Psoas muscle (tissue), 8 donors: ENCODE measurements around the gene ERC2. TPM values are rescaled to one million over a fixed set of nuclear protein-coding genes. Genes with fewer than 3 reads are reported as not detected.
A peak's percentile ranks its signal among the peaks of the same experiment; 100 is the strongest.

Experiments used
- ATAC-seq, 4 donors: fragments of 200-7000 bp; cut with Tn5 transposase; one replicate each; pipeline ENCODE4 v1.9.1; 2020; ENCODE audit warnings: moderate library complexity in 3 of 4, mild to moderate bottlenecking in 2 of 4
- DNase-seq, 2 donors: peaks; one replicate each; pipeline ENCODE4 v3.0.0-alpha.2; 2020
- H3K27ac ChIP-seq: fragments of 200-600 bp; one replicate; pipeline ENCODE4 v1.8.0; 2022
- H3K27me3 ChIP-seq, 3 donors: fragments of 200-600 bp in 1 of 3; one replicate each; pipeline versions ENCODE4 v1.6.1 to v1.8.0; 2013 to 2022; ENCODE audit warnings: low read length in 2 of 3, mild to moderate bottlenecking in 2 of 3, moderate library complexity in 1 of 3; ENCODE audit not compliant: insufficient read depth in 3 of 3
- H3K36me3 ChIP-seq, 2 donors: fragments of 200-600 bp in 1 of 2; one replicate each; pipeline versions ENCODE4 v1.6.1 to v1.8.0; 2013 to 2022; ENCODE audit warnings: low read depth in 1 of 2, mild to moderate bottlenecking in 1 of 2, moderate library complexity in 1 of 2; ENCODE audit not compliant: insufficient read depth in 1 of 2
- H3K4me1 ChIP-seq: fragments of 200-600 bp; one replicate; pipeline ENCODE4 v1.8.0; 2022
- H3K4me3 ChIP-seq: fragments of 200-600 bp; one replicate; pipeline ENCODE4 v1.8.0; 2022; ENCODE audit warnings: mild to moderate bottlenecking
- H3K9me3 ChIP-seq: fragments of 200-600 bp; one replicate; pipeline ENCODE4 v1.8.0; 2022
- CTCF ChIP-seq: fragments of 200-600 bp; IDR thresholded peaks from one replicate; pipeline ENCODE4 v1.8.0; 2022; ENCODE audit warnings: antibody characterized with exemption
- WGBS, 3 donors: extraction: QIAGEN DNeasy Blood & Tissue Kit; methylation state at CpG; one replicate each; pipeline versions ENCODE4 v1.1.6 to v1.1.7; 2013; 5-methylcytosine and 5-hydroxymethylcytosine counted together
- intact Hi-C, 2 donors: fragments of 100-400 bp; cut with DNase I; formaldehyde crosslinking; loops; one replicate each; pipeline versions ENCODE4 v1.11.0 to v1.14.2; 2022
- polyA plus RNA-seq, 3 donors: library from polyadenylated mRNA; stranded (reverse); fragments of 200-250 nt; gene quantifications; one replicate each; pipeline ENCODE4 v1.2.3, GENCODE V29; 2013
- total RNA-seq, 4 donors: library from RNA; stranded (reverse); fragmentation: NEBNext Ultra II Directional in 2 of 4; extraction: Animal tissue kit (Norgen Biotek cat#: 25700) in 2 of 4; gene quantifications; one replicate each; pipeline versions ENCODE4 v1.2.1 to v1.2.4, GENCODE V29; 2021 to 2023
- donor health status: healthy with polysubstance abuse.
- donor health status: DM: no; HTN: no; CAD: no; lungs with moderate emphysema.
- donor health status: Bipolar disorder and iron deficiency.
- donor health status: healthy.
- donor health status: DM: yes; HTN: yes; CAD: no.
- donor health status: DM: no; HTN: no; CAD: no.
- donor health status: DM: no; HTN: no; CAD: no.
- donor health status: DM: yes; HTN: yes; CAD: no.

ERC2 gene
- total and polyA plus RNA-seq, 7 donors = 0.04 to 0.15 TPM; not detected in 5

GRCh38 chr3:55501905-55502304 is 966.4 kb downstream of the ERC2 start:
- no peak overlapping the region for H3K4me3 ChIP-seq
- H3K27me3 ChIP-seq = no peaks in the 10 kb centered on the region
- ATAC-seq = no peak
- no peak for TF ChIP-seq CTCF
- no peak overlapping the region for H3K27ac ChIP-seq
- 85 to 90% (median 89%) methylated on average over 3 of the region's 3 CpGs for WGBS, 3 donors
- H3K4me1 ChIP-seq = no peaks in the 10 kb centered on the region
- no peaks in the 10 kb centered on the region for H3K36me3 ChIP-seq
- intact Hi-C loops = no loop called here
- H3K9me3 ChIP-seq = no peaks in the 10 kb centered on the region
- DNase-seq = no peak

GRCh38 chr3:55500555-55501330 is 967.5 kb downstream of the ERC2 start:
- no peak overlapping the region for H3K27ac ChIP-seq
- H3K36me3 ChIP-seq = no peaks in the 10 kb centered on the region
- no peak for DNase-seq
- H3K4me3 ChIP-seq = no peak overlapping the region
- WGBS, 3 donors = 31 to 49% (median 35%) methylated on average over 5 of the region's 5 CpGs
- no peaks in the 10 kb centered on the region for H3K9me3 ChIP-seq
- H3K4me1 ChIP-seq = no peaks in the 10 kb centered on the region
- no peak for ATAC-seq
- H3K27me3 ChIP-seq = no peaks in the 10 kb centered on the region
- intact Hi-C loops = no loop called here
- no peak for TF ChIP-seq CTCF

- 85 to 92% (median 88%) methylated on average over 4 of the region's 4 CpGs for WGBS, 3 donors
- no peak for ATAC-seq
- no peaks in the 10 kb centered on the region for H3K4me1 ChIP-seq
- H3K27ac ChIP-seq = no peak overlapping the region
- intact Hi-C loops = no loop called here
- no peak for TF ChIP-seq CTCF
- H3K4me3 ChIP-seq = no peak overlapping the region
- H3K36me3 ChIP-seq = no peaks in the 10 kb centered on the region
- H3K27me3 ChIP-seq = no peaks in the 10 kb centered on the region
- no peak for DNase-seq
- H3K9me3 ChIP-seq = no peaks in the 10 kb centered on the region
Measured at GRCh38 chr3:55498520-55498919, 969.7 kb downstream of the ERC2 start.

GRCh38 chr3:55497250-55497649 is 971.0 kb downstream of the ERC2 start:
- H3K4me1 ChIP-seq = no peaks in the 10 kb centered on the region
- H3K27ac ChIP-seq = no peak overlapping the region
- H3K27me3 ChIP-seq = no peaks in the 10 kb centered on the region
- no peak for TF ChIP-seq CTCF
- H3K36me3 ChIP-seq = no peaks in the 10 kb centered on the region
- no peak overlapping the region for H3K4me3 ChIP-seq
- ATAC-seq (no peak), DNase-seq (peak in 1 of 2 donors; percentile 52)
- H3K9me3 ChIP-seq = no peaks in the 10 kb centered on the region
- intact Hi-C loops = no loop called here

- H3K4me1 ChIP-seq = no peaks in the 10 kb centered on the region
- no peak for TF ChIP-seq CTCF
- intact Hi-C loops = no loop called here
- no peaks in the 10 kb centered on the region for H3K9me3 ChIP-seq
- WGBS, 3 donors = 66 to 71% (median 71%) methylated on average over 2 of the region's 2 CpGs
- H3K27ac ChIP-seq = no peak overlapping the region
- ATAC-seq (no peak), DNase-seq (no peak)
- no peaks in the 10 kb centered on the region for H3K27me3 ChIP-seq
- no peak overlapping the region for H3K4me3 ChIP-seq
- H3K36me3 ChIP-seq = no peaks in the 10 kb centered on the region
Measured at GRCh38 chr3:55494976-55495375, 973.3 kb downstream of the ERC2 start.
